ENCODE measurements around the gene XYLT1.

The XYLT1 gene

GRCh38 chr16:17362183-17362582 is 108.6 kb downstream of the XYLT1 start:
- TF ChIP-seq CTCF (IDR thresholded peaks at IDR 0.05): no peak
- Mint-ChIP-seq H3K27ac (no peak overlapping the region), H3K4me1 (peaks cover 63% of the 10 kb centered on the region), H3K9me3 (no peaks in the 10 kb centered on the region), H3K36me3 (ENCODE audit: low read depth) (no peaks in the 10 kb centered on the region), H3K27me3 (ENCODE audit: low read depth, poor library complexity) (peaks cover 17% of the 10 kb centered on the region), H3K4me3 (no peak overlapping the region)
- DNase-seq: no peak

GRCh38 chr16:17360693-17361122 is 110.1 kb downstream of the XYLT1 start:
- Mint-ChIP-seq H3K27ac (no peak overlapping the region), H3K36me3 (ENCODE audit: low read depth) (no peaks in the 10 kb centered on the region), H3K9me3 (no peaks in the 10 kb centered on the region), H3K27me3 (ENCODE audit: low read depth, poor library complexity) (peaks cover 23% of the 10 kb centered on the region), H3K4me1 (peaks cover 67% of the 10 kb centered on the region), H3K4me3 (no peak overlapping the region)
- no peak for DNase-seq
- TF ChIP-seq CTCF (IDR thresholded peaks at IDR 0.05): no peak

- Mint-ChIP-seq H3K4me1 (peaks cover 68% of the 10 kb centered on the region), H3K27ac (no peak overlapping the region), H3K4me3 (no peak overlapping the region), H3K27me3 (ENCODE audit: low read depth, poor library complexity) (peaks cover 16% of the 10 kb centered on the region), H3K9me3 (no peaks in the 10 kb centered on the region), H3K36me3 (ENCODE audit: low read depth) (no peaks in the 10 kb centered on the region)
- TF ChIP-seq CTCF (IDR thresholded peaks at IDR 0.05): no peak
- no peak for DNase-seq
Measured at GRCh38 chr16:17359788-17360390, 110.9 kb downstream of the XYLT1 start.

GRCh38 chr16:17358846-17359245 is 111.9 kb downstream of the XYLT1 start:
- peak overlapping the region; percentile 4 for H3K4me3 Mint-ChIP-seq
- H3K4me1 Mint-ChIP-seq: peaks cover 71% of the 10 kb centered on the region
- H3K27me3 Mint-ChIP-seq (ENCODE audit: low read depth, poor library complexity): peaks cover 10% of the 10 kb centered on the region

GRCh38 chr16:17358355-17358754 is 112.4 kb downstream of the XYLT1 start:
- DNase-seq: no peak
- Mint-ChIP-seq H3K4me3 (no peak overlapping the region), H3K4me1 (peaks cover 76% of the 10 kb centered on the region), H3K27ac (peak overlapping the region; percentile 2), H3K36me3 (ENCODE audit: low read depth) (no peaks in the 10 kb centered on the region), H3K27me3 (ENCODE audit: low read depth, poor library complexity) (peaks cover 10% of the 10 kb centered on the region), H3K9me3 (no peaks in the 10 kb centered on the region)
- TF ChIP-seq CTCF (IDR thresholded peaks at IDR 0.05): no peak

More at GRCh38 chr16:17358846-17359245, 111.9 kb downstream of the XYLT1 start:
- TF ChIP-seq CTCF (IDR thresholded peaks at IDR 0.05): no peak
- H3K9me3 Mint-ChIP-seq: no peaks in the 10 kb centered on the region
- no peak overlapping the region for H3K27ac Mint-ChIP-seq
- DNase-seq: no peak
- no peaks in the 10 kb centered on the region for H3K36me3 Mint-ChIP-seq (ENCODE audit: low read depth)
